Muscle of arm (tissue), 12 donors: ENCODE measurements around the gene TECPR1. TPM values are rescaled to one million over a fixed set of nuclear protein-coding genes. Genes with fewer than 3 reads are reported as not detected.

Experiments used
- DNase-seq: peaks from one replicate; pipeline ENCODE4 v3.0.0-alpha.2; 2013
- polyA plus RNA-seq, 12 donors: library from polyadenylated mRNA; unstranded; fragments of 120-200 nt; gene quantifications; one replicate each; pipeline ENCODE4 v1.2.1, GENCODE V29; 2013; ENCODE audit not compliant: insufficient read length in 12 of 12

Gene TECPR1
- polyA plus RNA-seq, 12 donors: 15.1 to 47.9 (median 21.6) TPM; not detected in 1

GRCh38 chr7:98286093-98286539 is 34.1 kb upstream of the TECPR1 start:
- DNase-seq: peak; percentile 15

- no peak for DNase-seq
These were observed 33.4 kb upstream of the TECPR1 start for GRCh38 chr7:98285157-98286092.

- DNase-seq: peak; percentile 38
These were observed 32.5 kb upstream of the TECPR1 start for GRCh38 chr7:98284335-98285036.

GRCh38 chr7:98283887-98284222 is 31.8 kb upstream of the TECPR1 start:
- DNase-seq: no peak

GRCh38 chr7:98283127-98283886 is 31.3 kb upstream of the TECPR1 start:
- peak; percentile 17 for DNase-seq

GRCh38 chr7:98282703-98283102 is 30.7 kb upstream of the TECPR1 start:
- DNase-seq: peak; percentile 12

GRCh38 chr7:98281757-98282606 is 29.9 kb upstream of the TECPR1 start:
- peak; percentile 29 for DNase-seq

- peak; percentile 84 for DNase-seq
These were observed 29.0 kb upstream of the TECPR1 start, which contains the start of gene BRI3 for GRCh38 chr7:98280791-98281756. Gene BRI3, plus strand, starts transcription at chr7:98281686. Its CDS starts 110 bp downstream, at chr7:98281796.

- no peak for DNase-seq
These were observed 28.3 kb upstream of the TECPR1 start for GRCh38 chr7:98280296-98280695.

- DNase-seq: no peak
These were observed 26.9 kb upstream of the TECPR1 start for GRCh38 chr7:98278936-98279335.

GRCh38 chr7:98278408-98278807 is 26.4 kb upstream of the TECPR1 start:
- DNase-seq: no peak

- DNase-seq: no peak
These were observed 24.3 kb upstream of the TECPR1 start for GRCh38 chr7:98276241-98276761.

GRCh38 chr7:98267303-98267702 is 15.3 kb upstream of the TECPR1 start:
- no peak for DNase-seq

- DNase-seq: no peak
These were observed 14.8 kb upstream of the TECPR1 start for GRCh38 chr7:98266840-98267239.

GRCh38 chr7:98265841-98266271 is 13.8 kb upstream of the TECPR1 start:
- DNase-seq: no peak

GRCh38 chr7:98257701-98258100 is 5.7 kb upstream of the TECPR1 start:
- DNase-seq: no peak

GRCh38 chr7:98256431-98256830 is 4.4 kb upstream of the TECPR1 start:
- no peak for DNase-seq

- DNase-seq: no peak
These were observed 3.0 kb upstream of the TECPR1 start for GRCh38 chr7:98254951-98255610.

- no peak for DNase-seq
These were observed 2.5 kb upstream of the TECPR1 start for GRCh38 chr7:98254516-98254915.
